A549 (cell line): ENCODE data around the gene ZG16. TPM values are rescaled to one million over a fixed set of nuclear protein-coding genes. Genes with fewer than 3 reads are reported as not detected.

Source experiments
- ATAC-seq, 2 experiments: fragments of 200-7000 bp in 1 of 2; fragments of >200 bp in 1 of 2; cut with Nextera tagmentation in 1 of 2; cut with Tn5 transposase in 1 of 2; 3 replicates each; pipeline versions ENCODE4 v1.8.0 to v1.9.1; 2018 to 2020; ENCODE audit warnings: mild to moderate bottlenecking in 1 of 2, moderate library complexity in 1 of 2
- CTCF ChIA-PET: fragments of 300-600 bp; sonication (Branson Sonifier 250); formaldehyde crosslinking; extraction: SDS; loops from one replicate; lab custom pipeline; 2021; ENCODE audit warnings: antibody characterized with exemption, inconsistent platforms; lab: Yijun Ruan, JAX
- POLR2A ChIA-PET: fragments of 350-600 bp; formaldehyde crosslinking; extraction: SDS; loops from one replicate; lab custom pipeline; 2021; ENCODE audit warnings: antibody characterized with exemption, inconsistent platforms; lab: Yijun Ruan, JAX
- DNase-seq, 2 experiments: peaks; one replicate each; pipeline versions ENCODE4 v3.0.0 to v3.0.0-alpha.2; 2011 to 2016; ENCODE audit warnings: low read depth in 1 of 2, low spot score in 1 of 2
- FAIRE-seq: peaks from 2 replicates; lab custom pipeline; 2011; peaks lifted over from hg19 to GRCh38; lab: Jason Lieb, UNC
- H3K27ac ChIP-seq, 2 experiments: fragments of >200 bp; sonication (Bioruptor Twin); formaldehyde crosslinking; 3 replicates each; pipeline ENCODE4 v1.5.1; 2016 to 2017
- H3K4me1 ChIP-seq: fragments of >200 bp; sonication (Bioruptor Twin); formaldehyde crosslinking; 3 replicates; pipeline ENCODE4 v1.6.1; 2016
- H3K4me2 ChIP-seq: fragments of >200 bp; sonication (Bioruptor Twin); formaldehyde crosslinking; 3 replicates; pipeline ENCODE4 v1.6.1; 2016
- H3K4me3 ChIP-seq: fragments of >200 bp; sonication (Bioruptor Twin); formaldehyde crosslinking; 3 replicates; pipeline ENCODE4 v1.5.1; 2016
- H3K9me3 ChIP-seq: fragments of >200 bp; sonication (Bioruptor Twin); formaldehyde crosslinking; 3 replicates; pipeline ENCODE4 v1.6.1; 2016
- ATOH8 ChIP-seq: fragments of 250-450 bp; sonication (Bioruptor Pico); IDR thresholded peaks from 2 replicates; pipeline ENCODE4 v1.5.0; 2020; ENCODE audit warnings: low read depth, mild to moderate bottlenecking, moderate library complexity
- BHLHE40 ChIP-seq: IDR thresholded peaks from 2 replicates; pipeline ENCODE4 v1.6.1; 2012; ENCODE audit warnings: low read depth, low read length, inconsistent platforms
- CHD2 ChIP-seq: fragments of 150-350 bp; IDR thresholded peaks from 2 replicates; pipeline ENCODE4 v1.6.1; 2014; ENCODE audit warnings: low read length; ENCODE audit not compliant: partially characterized antibody
- CHD4 ChIP-seq: fragments of 200-600 bp; sonication (generic); IDR thresholded peaks from 2 replicates; pipeline ENCODE4 v1.6.1; 2016; ENCODE audit warnings: antibody characterized with exemption, mild to moderate bottlenecking, borderline replicate concordance
- E2F6 ChIP-seq: IDR thresholded peaks from 2 replicates; pipeline ENCODE4 v1.6.1; 2012; ENCODE audit warnings: low read depth, borderline replicate concordance
- EHMT2 ChIP-seq: fragments of 200-600 bp; sonication (generic); IDR thresholded peaks from 2 replicates; pipeline ENCODE4 v1.6.1; 2016; ENCODE audit warnings: antibody characterized with exemption, low read depth, mild to moderate bottlenecking, moderate library complexity
- EP300 ChIP-seq, 2 experiments: fragments of >200 bp; sonication (Bioruptor Twin); formaldehyde crosslinking; IDR thresholded peaks; 2 replicates in 1 of 2; 3 replicates in 1 of 2; pipeline ENCODE4 v1.6.1; 2016 to 2017
- GATA3 ChIP-seq: IDR thresholded peaks from 2 replicates; pipeline ENCODE4 v1.6.1; 2012; ENCODE audit warnings: borderline replicate concordance
- HES2 ChIP-seq: fragments of >200 bp; sonication (Bioruptor Twin); formaldehyde crosslinking; IDR thresholded peaks from 2 replicates; pipeline ENCODE4 v1.6.1; 2016
- HEYL ChIP-seq: fragments of 250-450 bp; sonication (Bioruptor Pico); IDR thresholded peaks from 2 replicates; pipeline ENCODE4 v1.8.0; 2021; ENCODE audit warnings: mild to moderate bottlenecking, moderate library complexity
- HOXB13 ChIP-seq: fragments of 250-450 bp; sonication (Bioruptor Pico); IDR thresholded peaks from 2 replicates; pipeline ENCODE4 v1.5.0; 2020; ENCODE audit warnings: low read depth, mild to moderate bottlenecking, moderate library complexity
- HOXB5 ChIP-seq: fragments of 250-450 bp; sonication (Bioruptor Pico); IDR thresholded peaks from 2 replicates; pipeline ENCODE4 v1.5.0; 2020; ENCODE audit warnings: mild to moderate bottlenecking, moderate library complexity
- JUNB ChIP-seq: fragments of >200 bp; sonication (Bioruptor Twin); formaldehyde crosslinking; IDR thresholded peaks from 2 replicates; pipeline ENCODE4 v1.6.1; 2016
- KDM5A ChIP-seq: fragments of 200-600 bp; sonication (generic); IDR thresholded peaks from 2 replicates; pipeline ENCODE4 v1.6.1; 2016; ENCODE audit warnings: antibody characterized with exemption, mild to moderate bottlenecking
- MYC ChIP-seq: IDR thresholded peaks from 2 replicates; pipeline ENCODE4 v1.6.1; 2012; ENCODE audit warnings: mild to moderate bottlenecking, inconsistent platforms, low read length, improper control_type of control experiment, borderline replicate concordance
- NFE2L2 ChIP-seq: fragments of 150-350 bp; conservative IDR thresholded peaks from 2 replicates; pipeline ENCODE4 v1.6.1; 2014; ENCODE audit warnings: low read length
- NPAS2 ChIP-seq: fragments of 250-450 bp; sonication (Bioruptor Pico); IDR thresholded peaks from 2 replicates; pipeline ENCODE4 v1.8.0; 2022; ENCODE audit warnings: mild to moderate bottlenecking, moderate library complexity, borderline replicate concordance
- NR3C1 ChIP-seq: fragments of >200 bp; sonication (Bioruptor Twin); formaldehyde crosslinking; IDR thresholded peaks from 3 replicates; pipeline ENCODE4 v1.6.1; 2017
- PHF8 ChIP-seq: fragments of 200-600 bp; sonication (generic); IDR thresholded peaks from 2 replicates; pipeline ENCODE4 v1.6.1; 2016; ENCODE audit warnings: low read depth, mild to moderate bottlenecking, antibody characterized with exemption, moderate library complexity, borderline replicate concordance
- POLR2AphosphoS2 ChIP-seq: conservative IDR thresholded peaks from 2 replicates; pipeline ENCODE4 v1.6.1; 2012; ENCODE audit warnings: low read length, improper control_type of control experiment, inconsistent platforms
- RAD21 ChIP-seq, 2 experiments: fragments of >200 bp in 1 of 2; sonication (Bioruptor Twin) in 1 of 2; formaldehyde crosslinking in 1 of 2; IDR thresholded peaks in 1 of 2; conservative IDR thresholded peaks in 1 of 2; 2 replicates in 1 of 2; 3 replicates in 1 of 2; pipeline ENCODE4 v1.6.1; 2012 to 2018; ENCODE audit warnings: inconsistent platforms in 1 of 2
- RFX5 ChIP-seq: fragments of 450-650 bp; IDR thresholded peaks from 2 replicates; pipeline ENCODE4 v1.7.1; 2014; ENCODE audit warnings: antibody characterized with exemption, mild to moderate bottlenecking, moderate library complexity
- SREBF2 ChIP-seq: fragments of 450-650 bp; IDR thresholded peaks from 2 replicates; pipeline ENCODE4 v1.6.1; 2014; ENCODE audit warnings: mild to moderate bottlenecking, moderate library complexity
- ZFP36 ChIP-seq: fragments of 450-650 bp; IDR thresholded peaks from 2 replicates; pipeline ENCODE4 v1.6.1; 2014; ENCODE audit warnings: borderline replicate concordance; ENCODE audit not compliant: partially characterized antibody
- ZNF302 ChIP-seq: fragments of 250-450 bp; sonication (Bioruptor Pico); IDR thresholded peaks from 2 replicates; pipeline ENCODE4 v1.9.0; 2021; ENCODE audit warnings: inconsistent platforms, mild to moderate bottlenecking, moderate library complexity
- WGBS: methylation state at CpG from one replicate; pipeline ENCODE4 v1.1.6; 2017; ENCODE audit errors: missing lambda C conversion rate; 5-methylcytosine and 5-hydroxymethylcytosine counted together
- polyA plus RNA-seq, 4 experiments: library from polyadenylated mRNA; depleted of rRNA in 3 of 4; stranded (reverse); fragments of >200 nt; fragmentation: RNase III in 1 of 4; extraction: RNeasy Plus Mini Kit Qiagen cat#74134 plus additional on column Dnase treatment in 1 of 4; gene quantifications; 2 replicates in 3 of 4; 3 replicates in 1 of 4; pipeline ENCODE4 v1.2.3, GENCODE V29; 2011 to 2017

ZG16 gene
- polyA plus RNA-seq, 2 of the 4 experiments (the other 2 are of a cell fraction): not detected

GRCh38 chr16:29743827-29744531 is 34.1 kb upstream of the ZG16 start:
- CTCF ChIA-PET: interaction anchor here (1.1 kb wide), 1 partner anchor 15 kb away, joined by 5 read pairs; no protein-coding TSS in a partner anchor

GRCh38 chr16:29744541-29745101 is 33.4 kb upstream of the ZG16 start:
- ChIA-PET CTCF (interaction anchor here (1.1 kb wide), 1 partner anchor 15 kb away, joined by 5 read pairs; no protein-coding TSS in a partner anchor), POLR2A (no interaction called here)
- WGBS: 88% methylated on average over 14 of the region's 20 CpGs
- H3K27ac ChIP-seq: no peak overlapping the region
- no peak overlapping the region for H3K4me3 ChIP-seq
- H3K9me3 ChIP-seq: no peaks in the 10 kb centered on the region
- no peak for DNase-seq
- no peak for ATAC-seq
- no peaks in the 10 kb centered on the region for H3K4me1 ChIP-seq
- FAIRE-seq: no peak
- no peak for TF ChIP-seq HOXB5 (CRISPR knock-in tag)
- no peak for TF ChIP-seq NFE2L2
- TF ChIP-seq JUNB: no peak
- TF ChIP-seq CHD4: no peak
- TF ChIP-seq CHD2: no peak
- no peak for TF ChIP-seq HOXB13
- no peak for TF ChIP-seq SREBF2
- TF ChIP-seq ATOH8 (CRISPR knock-in tag): no peak
- TF ChIP-seq RAD21 (conservative IDR thresholded peaks at IDR 0.05 in 1 of 2, IDR thresholded peaks at IDR 0.05 in 1 of 2): no peak
- no peak for TF ChIP-seq EHMT2
- no peak for TF ChIP-seq HES2
- no peak for TF ChIP-seq MYC
- TF ChIP-seq ZFP36: no peak
- H3K4me2 ChIP-seq: no peak overlapping the region

More at GRCh38 chr16:29743827-29744531, 34.1 kb upstream of the ZG16 start:
- Histone ChIP-seq H3K4me2 (no peak overlapping the region), H3K4me3 (no peak overlapping the region), H3K9me3 (no peaks in the 10 kb centered on the region), H3K27ac (no peak overlapping the region), H3K4me1 (no peaks in the 10 kb centered on the region)
- TF ChIP-seq ZFP36 (no peak), MYC (no peak), NPAS2 (CRISPR knock-in tag) (no peak)
- POLR2A ChIA-PET: no interaction called here
- no peak for ATAC-seq
- no peak for DNase-seq
- 74% methylated on average over 14 of the region's 21 CpGs for WGBS
- FAIRE-seq: no peak

GRCh38 chr16:29745121-29745852 is 32.8 kb upstream of the ZG16 start:
- no peaks in the 10 kb centered on the region for H3K4me1 ChIP-seq
- no peak for DNase-seq
- TF ChIP-seq PHF8: no peak
- TF ChIP-seq E2F6: no peak
- TF ChIP-seq HOXB5 (CRISPR knock-in tag): no peak
- TF ChIP-seq KDM5A: no peak
- no peak for TF ChIP-seq HES2
- TF ChIP-seq NR3C1: no peak
- TF ChIP-seq NFE2L2: no peak
- no peak for TF ChIP-seq NPAS2 (CRISPR knock-in tag)
- no peak for TF ChIP-seq ATOH8 (CRISPR knock-in tag)
- TF ChIP-seq HEYL (CRISPR knock-in tag): no peak
- no peak for TF ChIP-seq EP300 (IDR thresholded peaks at IDR 0.05)
- no peak for TF ChIP-seq ZFP36
- TF ChIP-seq RFX5: no peak
- TF ChIP-seq GATA3: no peak
- TF ChIP-seq POLR2AphosphoS2: no peak
- no peak for TF ChIP-seq BHLHE40
- TF ChIP-seq MYC: no peak
- no peak for TF ChIP-seq ZNF302 (CRISPR knock-in tag)
- ChIA-PET POLR2A (no interaction called here), CTCF (no interaction called here)
- H3K4me2 ChIP-seq: no peak overlapping the region
- WGBS: 73% methylated on average over 16 of the region's 16 CpGs
- no peak for ATAC-seq
- no peak overlapping the region for H3K4me3 ChIP-seq
- H3K9me3 ChIP-seq: no peaks in the 10 kb centered on the region
- no peak for FAIRE-seq
- no peak overlapping the region for H3K27ac ChIP-seq
